Measurements from ENCODE around the gene SFRP4.

Gene SFRP4

DNA sequence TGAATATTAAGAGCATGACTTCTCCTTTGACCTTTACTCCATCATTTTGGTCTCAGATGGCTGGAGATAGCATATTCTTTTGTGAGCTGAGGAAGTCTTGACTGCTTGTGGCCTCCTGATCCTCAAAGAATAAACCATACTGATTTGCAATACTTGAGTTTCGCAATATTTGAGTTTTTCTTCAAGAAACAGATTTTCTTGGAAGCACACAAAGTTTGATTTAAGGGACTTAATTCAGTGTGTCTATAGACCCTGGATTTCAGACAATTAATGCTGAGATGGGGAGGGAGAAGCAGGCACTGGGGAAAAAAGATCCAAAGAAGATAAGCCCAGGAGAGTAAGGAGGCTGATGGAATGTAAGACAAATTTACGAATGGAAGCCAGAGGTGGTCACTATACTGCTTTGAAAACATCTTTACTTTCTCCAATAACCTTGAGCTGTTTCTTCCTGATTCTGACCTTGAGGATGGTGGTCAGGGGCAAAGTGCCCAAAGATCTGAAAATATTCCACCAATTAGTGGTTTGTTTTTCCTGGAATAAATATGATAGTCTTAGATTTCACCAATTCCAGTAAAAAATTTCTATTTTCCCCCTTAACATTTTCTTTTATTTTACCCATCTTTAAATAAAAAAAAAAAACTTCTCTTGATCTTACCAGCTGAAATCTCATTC, 11.3 kb upstream of the SFRP4 start:
- no peak overlapping the region for H3K27ac ChIP-seq
- DNase-seq (ENCODE audit: low read depth, low spot score): no peak

DNA sequence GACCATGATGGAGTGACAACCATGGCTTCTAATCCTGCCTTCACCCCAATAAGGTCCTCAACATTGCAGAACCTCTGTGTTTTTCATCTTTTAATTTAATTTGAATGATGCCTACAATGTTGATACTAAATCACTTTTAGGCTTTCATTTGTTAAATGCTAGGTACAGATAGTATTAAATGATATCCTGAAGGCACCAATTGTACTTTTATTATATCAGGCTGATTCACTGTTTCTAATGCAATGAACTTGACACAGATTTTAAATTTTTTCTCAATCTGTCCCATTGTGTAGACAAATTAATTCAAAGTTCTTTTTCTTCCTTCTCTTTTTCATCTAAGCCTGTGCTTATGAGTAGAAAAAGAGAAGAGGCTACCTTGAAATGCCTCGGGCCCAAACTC, 9.0 kb upstream of the SFRP4 start:
- DNase-seq (ENCODE audit: low read depth, low spot score): no peak
- no peak overlapping the region for H3K27ac ChIP-seq

DNA sequence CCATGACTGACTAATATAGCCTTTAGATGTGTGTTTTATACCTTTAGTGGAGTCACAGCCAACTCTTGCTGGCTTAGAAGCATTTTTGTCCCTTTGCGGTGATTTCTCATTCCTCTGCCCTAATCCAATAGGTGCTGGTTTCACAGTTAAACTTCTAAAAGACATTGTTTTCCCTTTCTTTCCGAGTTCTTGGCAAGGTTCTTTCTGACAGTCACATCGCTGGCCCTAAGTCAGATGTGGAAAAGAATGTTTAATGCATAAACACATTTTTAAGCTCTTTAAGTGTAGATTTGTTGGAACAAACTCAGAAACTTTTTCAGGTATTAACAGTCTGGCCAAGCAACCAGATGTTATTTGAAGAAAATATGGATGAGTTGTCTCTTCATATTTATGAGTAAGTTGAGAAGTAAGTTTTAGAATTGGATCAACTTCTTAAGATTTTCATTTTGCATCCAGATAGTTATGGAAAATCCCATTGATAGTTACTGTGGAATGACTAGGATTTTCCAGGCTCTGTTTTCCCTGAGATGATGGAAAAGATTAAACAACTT, 7.9 kb upstream of the SFRP4 start:
- H3K27ac ChIP-seq: no peak overlapping the region
- no peak for DNase-seq (ENCODE audit: low read depth, low spot score)

DNA sequence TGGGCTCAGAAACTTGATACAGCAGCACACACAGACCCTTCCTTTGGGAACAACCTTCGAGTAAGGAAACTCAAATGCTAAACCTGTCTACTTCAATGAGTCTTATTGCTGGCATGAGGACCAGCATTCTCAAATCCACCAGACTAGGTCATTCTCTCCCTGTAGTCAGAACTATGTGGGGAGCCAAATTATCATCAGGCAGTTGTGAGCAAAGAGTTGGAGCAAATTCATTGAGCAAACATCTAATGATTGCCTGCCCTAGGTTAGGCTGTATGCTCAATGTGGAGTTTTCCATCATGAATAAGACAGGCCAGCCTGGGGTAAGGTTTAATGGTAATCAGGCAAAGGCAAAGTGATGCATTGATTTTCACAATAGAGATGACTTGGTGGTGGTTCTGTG, 7.4 kb upstream of the SFRP4 start:
- no peak for DNase-seq (ENCODE audit: low read depth, low spot score)

DNA sequence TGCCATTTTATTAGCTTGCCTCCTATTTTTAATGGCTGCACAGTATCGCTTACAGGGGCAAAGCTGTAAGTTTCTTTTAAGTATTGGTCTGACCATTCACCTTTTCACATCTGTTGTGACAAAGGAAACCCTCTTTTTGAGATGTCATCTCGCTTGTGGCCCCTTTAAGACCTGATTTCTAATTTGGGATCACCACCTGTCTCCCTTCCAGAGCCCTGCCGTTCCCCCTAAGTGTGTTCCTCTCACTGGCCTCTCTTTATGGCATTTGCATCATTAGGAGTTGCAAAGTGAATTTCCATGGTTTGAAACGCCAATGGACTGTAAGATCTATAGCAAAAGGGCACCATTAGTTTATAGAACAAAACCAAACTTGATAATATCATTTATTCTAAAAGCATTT, 5.3 kb upstream of the SFRP4 start:
- H3K27ac ChIP-seq: no peak overlapping the region
- DNase-seq (ENCODE audit: low read depth, low spot score): no peak

More for the DNA sequence above, 7.4 kb upstream of the SFRP4 start:
- H3K27ac ChIP-seq: no peak overlapping the region

DNA sequence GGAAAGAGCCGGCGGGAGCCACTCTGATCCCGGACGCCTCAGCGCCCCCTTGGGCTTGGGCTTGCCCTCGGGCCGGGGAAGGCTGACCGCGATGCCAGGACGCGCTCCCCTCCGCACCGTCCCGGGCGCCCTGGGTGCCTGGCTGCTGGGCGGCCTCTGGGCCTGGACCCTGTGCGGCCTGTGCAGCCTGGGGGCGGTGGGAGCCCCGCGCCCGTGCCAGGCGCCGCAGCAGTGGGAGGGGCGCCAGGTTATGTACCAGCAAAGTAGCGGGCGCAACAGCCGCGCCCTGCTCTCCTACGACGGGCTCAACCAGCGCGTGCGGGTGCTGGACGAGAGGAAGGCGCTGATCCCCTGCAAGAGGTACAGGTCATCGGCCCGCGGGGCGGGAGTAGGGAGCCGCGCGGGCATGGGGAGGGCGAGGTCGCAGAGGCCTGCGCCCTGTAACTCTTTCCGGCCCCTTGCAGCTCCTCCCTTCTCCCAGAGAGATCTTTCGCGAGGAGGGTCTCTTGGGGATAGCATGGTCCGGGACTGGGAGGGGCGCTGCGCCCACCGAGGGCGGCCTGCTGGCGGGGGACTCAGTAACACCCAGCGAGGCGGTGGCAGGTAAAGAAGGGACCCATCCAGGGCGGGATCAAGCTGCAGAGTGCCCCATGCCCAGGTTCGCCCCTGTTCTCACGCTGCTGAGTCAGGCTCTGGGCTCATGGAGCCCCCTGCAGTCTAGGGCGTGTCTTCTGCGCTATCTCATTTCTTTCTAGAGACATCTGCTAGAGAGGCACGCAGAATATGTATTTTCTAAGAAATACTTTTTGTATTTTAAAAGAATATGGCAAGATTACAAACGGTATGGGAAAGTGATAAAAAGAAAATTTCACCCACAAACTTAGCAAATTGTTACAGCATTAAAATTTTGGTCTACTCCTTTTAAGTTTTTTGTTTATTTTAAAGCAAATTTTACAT, 4.5 kb upstream of the SFRP4 start:
- H3K27ac ChIP-seq: no peak overlapping the region
- no peak for DNase-seq (ENCODE audit: low read depth, low spot score)

DNA sequence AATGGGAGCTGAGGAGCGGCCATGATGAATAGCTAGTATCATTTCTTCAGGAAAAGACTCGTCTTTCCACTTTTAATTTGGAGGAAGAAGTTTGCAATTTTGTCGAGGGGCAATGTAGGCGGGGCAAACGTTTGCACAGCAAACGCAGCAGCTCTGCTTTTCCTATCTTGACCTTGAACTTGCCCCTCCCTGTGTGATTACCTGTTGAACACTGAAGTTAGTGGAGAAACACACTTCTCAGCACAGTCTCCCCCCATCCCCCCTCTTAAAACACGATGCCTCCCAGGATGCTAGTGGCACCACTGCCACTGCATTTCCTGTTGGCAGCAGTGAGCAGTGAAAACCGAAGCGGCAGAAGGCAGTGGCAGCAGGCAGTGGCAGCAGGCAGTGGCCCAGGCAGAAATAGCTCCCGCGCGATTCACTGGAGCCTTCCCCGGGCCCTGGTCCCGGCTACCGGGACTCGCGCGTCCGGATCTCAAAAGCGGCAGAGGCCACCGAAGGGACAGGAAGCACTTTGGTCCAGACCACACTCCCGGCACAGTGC, 3.8 kb upstream of the SFRP4 start, which contains the start of gene EPDR1:
EPDR1 (plus strand) TSS at position 336 of the 544 bp plus-strand sequence. CDS start 300 bp downstream, outside the sequence.
- DNase-seq (ENCODE audit: low read depth, low spot score): no peak
- H3K27ac ChIP-seq: no peak within 1 kb of the TSS

DNA sequence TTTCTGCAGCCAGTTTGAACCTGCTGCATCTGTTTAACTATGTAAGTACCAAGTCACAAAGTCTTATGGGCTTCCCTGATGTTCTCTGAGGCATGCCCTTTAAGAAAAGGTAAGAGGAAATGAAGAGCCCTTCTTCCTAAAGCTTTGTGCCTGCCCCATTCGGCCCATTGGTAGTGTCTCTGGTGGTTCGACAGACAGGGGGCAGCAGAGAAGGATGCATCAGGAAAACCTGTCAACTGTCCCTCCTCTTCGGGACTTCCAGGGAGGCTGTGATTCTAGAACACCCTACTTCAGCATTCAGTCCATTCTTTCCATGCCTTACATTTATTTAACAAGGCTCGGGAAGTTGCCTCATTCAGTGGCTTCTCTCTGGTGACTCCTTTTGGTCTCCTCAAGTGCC, 1.9 kb upstream of the SFRP4 start:
- DNase-seq (ENCODE audit: low read depth, low spot score): no peak
- H3K27ac ChIP-seq: no peak overlapping the region

DNA sequence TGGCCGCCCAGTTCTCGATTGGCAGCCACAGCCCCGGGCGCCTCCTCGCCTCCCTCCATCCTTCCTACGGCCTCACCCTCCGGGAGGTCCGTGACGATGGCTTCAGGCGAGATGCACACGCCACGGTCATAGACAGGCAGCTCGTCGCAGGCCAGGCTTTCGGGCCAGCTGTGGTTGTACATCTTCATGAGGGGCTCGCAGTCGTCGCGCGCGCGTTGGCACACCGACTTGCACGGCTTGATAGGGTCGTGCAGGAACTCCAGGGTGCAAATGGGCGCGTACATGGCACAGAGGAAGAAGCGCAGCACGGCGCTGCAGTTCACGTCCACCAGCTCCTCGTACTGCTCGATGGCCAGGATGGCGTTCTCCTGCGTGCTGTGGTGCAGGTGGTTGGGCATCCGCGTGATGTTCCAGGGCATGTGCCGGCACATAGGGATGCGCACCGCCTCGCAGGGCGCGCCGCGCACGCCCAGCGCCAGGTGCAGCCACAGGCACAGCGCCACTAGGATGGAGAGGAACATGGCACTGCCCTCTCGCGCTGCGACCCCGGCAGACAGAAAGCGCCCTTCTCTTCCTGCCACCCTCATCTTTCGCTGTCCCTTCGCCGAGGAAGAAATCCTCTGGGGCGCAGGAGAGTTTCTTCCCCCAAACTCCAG, 472 bp downstream of the SFRP4 start:
- no peak for DNase-seq (ENCODE audit: low read depth, low spot score)
- H3K27ac ChIP-seq: no peak overlapping the region

DNA sequence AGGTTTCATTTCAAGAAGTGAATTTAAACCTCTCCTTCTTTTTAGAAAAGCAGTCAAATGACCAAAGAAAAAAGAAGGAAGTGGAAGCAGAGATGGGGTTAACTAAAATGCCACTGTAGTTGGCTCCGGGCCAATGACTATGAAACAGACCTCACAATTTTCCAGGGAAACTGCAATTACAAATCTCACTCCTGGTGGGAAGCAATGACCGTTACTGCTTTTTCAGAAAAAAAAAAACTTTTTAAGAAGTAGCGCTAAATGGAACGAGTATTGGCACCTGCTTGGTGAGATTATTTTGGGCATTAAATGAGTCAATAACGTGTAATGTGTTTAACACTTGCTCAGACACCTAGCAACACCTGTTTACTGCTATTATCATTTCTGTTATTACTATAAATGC, 1.2 kb downstream of the SFRP4 start:
- no peak for DNase-seq (ENCODE audit: low read depth, low spot score)
- H3K27ac ChIP-seq: no peak overlapping the region

DNA sequence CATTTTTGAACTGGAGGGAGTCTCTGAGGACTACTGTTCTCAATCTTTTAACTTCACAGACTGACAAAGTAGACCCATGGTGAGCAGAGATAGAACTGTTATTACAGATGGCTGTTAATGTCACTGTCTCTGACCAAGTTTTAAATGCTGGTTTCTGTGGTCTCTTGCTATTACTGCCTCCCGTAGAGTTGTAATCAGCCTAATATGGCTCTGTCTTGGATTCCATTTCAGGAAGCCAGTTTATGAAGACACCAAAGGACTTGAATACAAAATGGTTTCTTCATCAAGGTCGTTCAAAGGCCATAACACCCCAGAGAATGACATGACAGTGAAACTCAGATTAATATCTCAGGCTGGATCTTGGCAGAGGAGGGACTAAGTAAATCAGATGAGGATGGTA, 3.9 kb downstream of the SFRP4 start:
- DNase-seq (ENCODE audit: low read depth, low spot score): no peak
- no peak overlapping the region for H3K27ac ChIP-seq

DNA sequence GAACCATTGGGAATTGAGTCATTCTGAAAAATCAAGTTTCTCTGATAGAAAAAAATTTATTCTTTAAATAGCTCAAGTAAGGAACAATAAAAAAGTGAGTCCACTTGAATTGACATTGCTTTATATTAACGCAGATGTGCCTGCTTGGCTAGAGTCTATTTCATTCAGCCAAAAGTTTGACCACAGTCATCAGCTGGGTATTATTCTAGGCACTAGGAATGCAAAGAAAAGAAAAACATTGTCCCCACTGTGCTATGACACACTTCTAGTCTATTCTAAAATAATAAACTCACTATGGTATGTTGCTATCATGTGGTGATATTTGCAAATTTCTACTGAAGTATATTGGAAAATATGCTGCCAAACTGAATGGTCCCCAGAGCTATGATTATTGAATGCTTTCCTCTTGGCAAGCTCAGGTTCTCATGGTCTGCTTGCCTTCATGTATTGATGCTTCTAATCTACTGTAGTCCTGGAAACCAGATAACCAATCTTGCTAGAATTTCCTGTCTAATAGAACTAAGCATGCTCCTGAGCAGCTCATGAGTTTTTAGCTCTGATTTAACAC, 8.3 kb downstream of the SFRP4 start:
- DNase-seq (ENCODE audit: low read depth, low spot score): no peak
- no peak overlapping the region for H3K27ac ChIP-seq

DNA sequence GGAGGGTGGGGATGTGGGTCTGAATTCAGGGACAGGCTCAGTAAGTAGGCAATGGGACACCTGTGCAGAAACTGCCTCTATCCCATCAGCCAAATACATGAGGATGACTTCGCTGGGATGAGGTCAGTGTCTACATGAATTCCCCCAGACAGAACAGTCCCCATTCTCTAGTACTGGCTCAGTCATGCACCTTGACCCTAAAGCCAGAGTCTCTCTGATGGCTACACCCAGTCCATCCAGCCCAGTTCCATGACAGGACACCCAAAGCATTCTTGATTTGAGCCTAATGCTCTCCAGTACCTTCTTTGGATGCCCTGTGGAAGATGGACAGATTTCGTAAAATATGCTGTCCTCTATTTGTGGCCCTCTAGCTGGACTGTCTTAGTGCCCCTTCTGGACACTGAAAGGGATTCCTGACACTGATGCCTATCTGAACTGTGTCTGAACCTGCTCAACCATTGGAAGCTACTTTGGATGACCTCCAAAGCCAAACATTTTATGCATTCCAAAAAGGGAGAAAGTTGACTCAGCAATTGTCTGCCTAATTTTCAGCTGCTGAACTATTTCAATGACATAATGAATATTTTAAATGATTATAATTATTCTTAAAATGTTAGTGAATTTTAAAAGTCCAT, 14.6 kb downstream of the SFRP4 start:
- no peak overlapping the region for H3K27ac ChIP-seq
- DNase-seq (ENCODE audit: low read depth, low spot score): no peak

DNA sequence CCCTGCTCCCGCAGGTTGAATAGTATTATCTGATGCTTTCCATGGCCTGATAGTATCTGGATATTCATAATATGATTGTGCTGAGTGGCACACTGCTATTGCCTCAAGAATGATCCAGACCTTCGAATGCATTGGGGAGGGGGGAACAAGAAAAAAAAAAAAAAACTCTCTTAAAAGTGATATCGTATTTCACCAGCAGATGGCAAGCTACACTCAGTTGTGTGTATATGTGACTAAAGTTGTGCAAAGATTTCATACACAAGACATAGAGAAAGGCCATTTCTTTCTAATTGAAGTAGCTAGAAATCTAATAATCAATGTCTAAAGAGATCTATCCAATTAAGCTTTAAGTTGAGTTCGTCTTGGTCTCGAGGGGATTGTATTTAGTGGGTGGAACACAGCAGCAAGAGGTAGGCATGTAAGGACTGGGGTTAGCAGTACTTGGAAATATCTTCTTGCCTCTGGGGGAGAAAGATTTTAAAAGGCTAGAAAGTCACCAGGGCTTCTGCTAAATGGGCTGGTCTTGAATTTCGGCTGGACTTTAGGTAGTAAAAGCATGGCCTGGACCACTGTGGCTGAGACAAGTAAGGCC, 15.3 kb downstream of the SFRP4 start:
- DNase-seq (ENCODE audit: low read depth, low spot score): no peak
- no peak overlapping the region for H3K27ac ChIP-seq

DNA sequence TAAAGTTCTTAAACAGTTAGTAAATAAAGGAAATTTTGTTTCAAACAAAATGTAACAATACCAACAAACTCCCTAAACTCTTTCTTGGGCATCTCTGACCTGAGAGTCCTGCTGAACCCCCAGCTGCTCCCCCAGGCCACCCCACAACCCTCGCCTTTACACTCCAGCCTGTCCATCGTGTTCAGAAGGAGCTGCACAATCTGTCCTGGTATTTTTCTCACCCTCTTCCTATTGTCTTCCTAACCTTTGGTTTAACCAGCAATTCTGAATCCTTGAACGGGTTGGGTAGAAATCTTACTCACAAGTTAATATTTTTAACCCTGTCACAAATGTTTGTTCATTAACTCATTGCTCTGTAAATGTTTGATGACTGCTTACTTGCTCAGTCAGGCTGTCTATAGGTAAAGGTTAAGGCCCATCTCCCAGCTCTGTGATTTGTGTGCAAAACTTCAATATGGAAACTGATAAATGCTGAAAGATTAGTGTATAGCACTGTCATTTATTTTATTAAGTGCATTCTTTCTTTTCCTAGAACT, 16.8 kb downstream of the SFRP4 start:
- no peak overlapping the region for H3K27ac ChIP-seq
- DNase-seq (ENCODE audit: low read depth, low spot score): no peak

DNA sequence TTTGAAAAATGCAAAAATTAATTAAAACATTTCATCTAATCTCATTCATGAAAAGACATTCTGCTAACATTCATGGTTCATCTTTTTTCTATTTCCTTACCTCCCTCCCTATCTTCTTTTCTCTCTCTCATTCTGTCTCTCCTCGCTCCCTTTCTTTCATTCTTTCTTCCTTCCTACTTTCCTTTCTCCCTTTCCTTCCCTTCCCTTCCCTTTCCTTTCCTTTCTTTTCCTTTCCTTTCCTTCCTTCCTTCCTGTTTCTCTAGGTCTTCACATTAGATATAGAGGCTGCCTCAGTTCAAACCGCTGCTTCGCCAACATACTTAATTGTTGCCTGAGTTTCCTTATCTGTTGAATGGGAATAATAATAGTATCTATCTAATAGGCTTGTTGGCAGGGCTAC, 21.9 kb downstream of the SFRP4 start:
- no peak for DNase-seq (ENCODE audit: low read depth, low spot score)
- no peak overlapping the region for H3K27ac ChIP-seq

DNA sequence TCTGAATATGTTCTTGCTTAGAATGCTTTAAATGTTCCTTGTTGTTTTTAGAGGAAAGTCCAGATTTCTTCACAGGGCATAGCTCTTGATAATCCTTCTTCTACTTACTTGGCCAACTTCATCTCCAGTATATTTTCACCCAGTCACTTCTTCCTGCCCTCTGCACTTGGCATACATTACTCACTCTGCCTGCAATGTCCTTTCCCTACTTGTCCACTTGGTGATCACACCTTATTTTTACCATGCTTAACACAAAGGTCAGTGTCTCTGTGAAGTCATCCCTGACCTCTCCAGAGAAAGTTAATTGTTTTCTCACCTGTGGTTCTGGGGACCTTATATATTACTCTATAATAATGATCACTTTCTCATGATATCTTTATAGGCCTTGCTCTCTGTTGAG, 23.3 kb downstream of the SFRP4 start:
- DNase-seq (ENCODE audit: low read depth, low spot score): no peak
- H3K27ac ChIP-seq: no peak overlapping the region

DNA sequence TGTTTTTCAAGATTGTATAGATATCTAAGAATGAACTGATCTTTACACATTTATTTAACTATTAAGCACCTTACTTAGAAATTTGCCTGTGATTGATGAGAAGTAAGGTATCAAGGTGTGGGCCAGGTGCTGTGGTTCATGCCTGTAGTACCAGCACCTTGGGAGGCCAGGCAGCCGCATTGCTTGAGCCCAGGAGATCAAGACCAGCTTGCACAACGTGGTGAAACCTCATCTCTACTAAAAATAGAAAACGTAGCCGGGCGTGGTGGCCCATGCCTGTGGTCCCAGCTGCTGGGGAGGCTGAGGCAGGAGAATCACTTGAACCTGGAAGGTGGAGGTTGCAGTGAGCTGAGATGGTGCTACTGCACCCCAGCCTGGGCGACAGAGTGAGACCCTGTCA, 34.5 kb downstream of the SFRP4 start:
- no peak overlapping the region for H3K27ac ChIP-seq
- no peak for DNase-seq (ENCODE audit: low read depth, low spot score)

All from epithelial cell of prostate (primary cell).